HG03103 (cell line): Measurements from ENCODE around the gene ATP13A2.

ENCODE experiments used
- ATAC-seq: cut with Tn5 transposase; IDR thresholded peaks from one replicate; pipeline ENCODE4 v1.9.1; 2021; ENCODE audit warnings: low read depth; ENCODE audit not compliant: unreplicated experiment

Gene ATP13A2

DNA sequence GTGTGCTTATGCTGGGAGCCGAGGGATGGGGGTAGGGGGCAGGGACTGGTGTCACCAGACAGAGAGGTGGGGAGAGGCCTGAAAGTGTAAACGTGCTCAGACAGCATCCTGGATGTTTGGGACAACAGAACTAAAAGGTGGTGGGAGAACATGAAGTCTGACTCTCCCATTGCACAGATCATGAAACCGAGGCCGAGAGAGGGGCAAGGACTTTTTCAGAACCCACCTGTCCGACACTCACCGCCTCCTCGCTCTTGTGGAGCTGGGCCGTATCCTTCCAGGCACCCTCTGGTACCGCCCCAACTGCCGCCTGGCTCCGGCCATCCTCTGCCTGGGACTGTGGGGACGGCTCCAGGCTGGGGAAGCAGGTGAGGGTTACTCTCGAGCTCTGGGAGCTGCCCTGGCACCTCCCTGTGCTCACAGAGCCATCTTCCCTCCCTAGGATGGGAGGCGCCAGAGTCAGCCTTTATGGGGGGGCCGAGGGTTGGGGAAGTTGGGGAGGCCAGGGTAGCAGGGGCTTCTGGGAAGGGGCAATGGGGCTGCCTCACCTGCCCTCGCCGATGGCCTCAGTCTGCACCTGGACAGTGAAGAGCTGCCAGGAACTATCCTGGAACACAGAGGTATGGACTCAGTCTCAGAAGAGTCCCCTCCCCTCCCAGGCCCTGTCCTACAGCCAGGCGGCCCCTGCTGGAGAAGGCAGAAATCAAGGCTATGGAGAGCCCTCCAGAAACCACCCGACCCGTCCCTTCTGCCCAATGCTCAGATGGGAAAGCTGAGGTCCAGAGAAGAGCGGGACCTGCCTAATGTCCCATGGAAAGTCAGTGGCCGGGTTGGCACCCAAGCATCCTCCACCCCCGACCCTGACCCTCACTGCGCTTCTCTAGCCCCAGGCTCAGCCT, 7.0 kb downstream of the ATP13A2 start:
- no peak for ATAC-seq

- ATAC-seq, result no peak
Observed at GRCh38 chr1:17002524-17002902, 9.2 kb downstream of the ATP13A2 start.

GRCh38 chr1:17001760-17002523, 9.8 kb downstream of the ATP13A2 start:
- ATAC-seq, result no peak

GRCh38 chr1:16999863-17000262, 11.9 kb downstream of the ATP13A2 start:
- ATAC-seq, result no peak

DNA sequence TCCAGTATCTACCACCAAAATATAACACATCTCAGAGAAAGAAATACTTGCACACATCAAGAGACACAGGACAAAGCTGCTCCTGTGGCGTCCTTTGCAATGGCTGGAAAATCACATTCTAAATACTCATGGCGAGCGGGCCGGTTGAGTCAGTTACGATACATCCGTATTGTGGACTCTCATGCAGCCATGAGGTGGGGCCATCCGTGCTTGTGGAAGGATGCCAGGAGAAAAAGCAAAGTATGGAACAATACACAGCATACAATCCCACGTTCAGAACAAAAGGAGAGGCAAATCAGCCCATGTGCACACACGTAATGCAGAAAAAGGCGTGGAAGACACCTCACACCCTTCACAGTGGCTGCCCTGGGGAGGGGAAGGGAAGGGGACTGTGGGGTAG, 13.1 kb downstream of the ATP13A2 start:
- no peak for ATAC-seq

- ATAC-seq, result no peak
Observed at GRCh38 chr1:16996845-16997244, 14.9 kb downstream of the ATP13A2 start.

- no peak for ATAC-seq
Observed at GRCh38 chr1:16993521-16994038, 18.1 kb downstream of the ATP13A2 start.

- no peak for ATAC-seq
Observed at GRCh38 chr1:16992675-16993074, 19.1 kb downstream of the ATP13A2 start.

GRCh38 chr1:16992102-16992501, 19.6 kb downstream of the ATP13A2 start:
- no peak for ATAC-seq

DNA sequence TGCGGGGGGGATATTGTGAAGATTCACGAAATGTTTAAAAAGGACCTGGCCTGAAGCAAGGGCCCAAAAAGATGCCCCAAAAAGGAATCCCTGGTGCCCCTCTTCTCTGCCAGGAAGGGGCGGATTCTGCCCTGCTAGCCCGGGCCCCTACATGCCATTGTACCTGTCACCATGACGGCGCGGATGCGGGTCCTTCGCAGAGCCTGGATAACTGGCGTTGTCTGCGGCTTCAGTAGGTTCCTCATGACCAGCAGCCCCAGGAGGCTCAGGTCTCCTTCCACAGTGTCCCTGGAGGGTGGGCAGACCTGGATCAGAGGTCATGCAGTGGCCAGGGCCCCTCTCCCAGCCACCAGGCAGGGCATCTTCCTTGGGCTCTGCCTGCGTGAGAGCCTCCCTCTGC, 20.2 kb downstream of the ATP13A2 start:
- ATAC-seq, result no peak

GRCh38 chr1:16989676-16990391, 21.9 kb downstream of the ATP13A2 start:
- no peak for ATAC-seq

GRCh38 chr1:16988210-16988609, 23.5 kb downstream of the ATP13A2 start:
- ATAC-seq, result no peak

DNA sequence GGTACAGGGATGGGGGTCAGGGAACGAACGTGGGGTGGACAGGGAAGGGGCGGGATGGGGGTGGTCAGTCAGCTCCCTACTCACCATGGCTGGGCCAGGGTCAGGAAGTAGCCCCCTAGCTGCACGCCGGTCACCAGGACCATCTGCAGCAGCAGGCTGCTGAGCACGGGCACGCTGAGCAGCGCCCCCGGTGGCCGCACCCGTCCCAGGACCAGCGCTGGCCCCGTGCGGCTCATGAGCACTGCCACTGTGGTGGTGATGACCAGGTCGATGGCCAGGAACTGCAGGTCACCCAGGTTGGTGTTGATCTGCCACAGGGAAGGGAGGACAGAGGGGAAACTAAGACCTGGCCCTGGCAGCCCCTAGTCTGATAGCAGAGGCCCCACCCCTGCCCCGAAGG, 24.8 kb downstream of the ATP13A2 start:
- no peak for ATAC-seq

DNA sequence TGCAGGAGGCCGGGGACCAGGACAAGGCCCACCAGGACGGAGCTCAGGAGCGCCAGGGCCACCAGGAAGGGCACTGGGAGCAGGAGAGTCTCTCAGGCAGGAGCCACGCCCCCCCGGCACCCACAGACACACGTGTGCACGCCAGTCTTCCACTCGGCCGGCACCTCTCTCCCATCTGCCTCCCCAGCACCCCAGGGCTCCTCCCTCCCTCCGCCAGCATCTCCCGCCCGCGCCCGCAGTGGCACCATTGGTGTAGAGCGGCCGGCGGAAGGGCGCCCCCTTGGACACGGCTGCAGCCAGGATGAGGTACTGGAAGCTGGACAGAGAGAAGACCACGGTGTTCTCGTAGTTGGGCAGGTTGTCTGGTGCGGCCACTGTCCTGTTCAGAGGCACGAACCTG, 25.2 kb downstream of the ATP13A2 start:
- ATAC-seq, result no peak

GRCh38 chr1:16986113-16986512, 25.6 kb downstream of the ATP13A2 start:
- ATAC-seq, result no peak

GRCh38 chr1:16984717-16985116, 27.0 kb downstream of the ATP13A2 start:
- ATAC-seq, result no peak

DNA sequence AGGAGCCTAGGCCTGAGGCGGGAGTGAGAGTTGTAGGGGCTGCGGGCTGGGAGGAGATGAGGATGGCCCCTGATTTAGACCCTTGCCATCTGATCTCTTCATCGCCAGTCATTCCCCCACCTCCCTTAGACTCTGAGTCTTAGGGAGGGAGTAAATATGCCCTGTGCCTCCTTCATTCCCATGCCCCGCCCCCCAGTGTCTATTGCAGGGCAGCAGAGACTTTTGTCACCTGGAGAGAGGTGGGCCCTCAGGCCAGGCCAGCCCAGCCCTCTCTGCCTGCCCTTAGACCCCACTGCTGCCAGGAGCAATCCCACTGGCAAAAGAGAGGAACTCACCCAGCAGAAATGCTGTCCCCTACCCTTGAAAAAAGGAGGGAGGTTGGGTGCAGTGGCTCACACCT, 28.1 kb downstream of the ATP13A2 start:
- ATAC-seq, result no peak

DNA sequence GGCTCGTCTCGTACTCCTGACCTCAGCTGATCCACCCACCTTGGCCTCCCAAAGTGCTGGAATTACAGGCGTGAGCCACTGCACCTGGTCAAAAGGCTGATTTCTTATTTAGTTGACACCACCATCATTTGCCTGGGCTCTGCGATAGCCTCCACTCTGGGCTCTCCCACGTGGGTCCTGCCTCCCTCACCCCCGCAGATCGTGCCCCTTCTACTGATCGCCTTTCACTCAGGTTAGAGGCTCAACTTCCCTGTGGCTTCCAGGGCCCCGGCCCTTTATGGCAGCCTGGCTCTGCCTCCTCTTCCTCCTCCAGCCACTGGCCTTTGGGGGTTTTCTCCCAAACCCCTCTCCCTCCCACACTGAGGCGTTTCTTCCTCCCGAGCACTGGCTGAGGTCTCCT, 28.8 kb downstream of the ATP13A2 start:
- no peak for ATAC-seq

GRCh38 chr1:16981269-16981849, 30.4 kb downstream of the ATP13A2 start:
- ATAC-seq, result no peak

GRCh38 chr1:16980473-16981268, 31.1 kb downstream of the ATP13A2 start, which contains the start of gene MFAP2:
Gene MFAP2, minus strand, starts transcription at chr1:16980620. Its CDS starts 2,347 bp downstream, at chr1:16978273.
- ATAC-seq, result no peak
